ENCODE data around the gene TAX1BP1.

GRCh38 chr7:27763983-27764508, 24.1 kb downstream of the TAX1BP1 start:
- TF ChIP-seq CTCF (IDR thresholded peaks at IDR 0.05; ENCODE audit: borderline replicate concordance, extremely low read depth, low read length, poor library complexity, severe bottlenecking) (no peak), EZH2 (IDR thresholded peaks at IDR 0.05; ENCODE audit: borderline replicate concordance, low read depth, low read length, severe bottlenecking) (no peak)

Measured in DND-41 (cell line).